ENCODE measurements around the gene TYSND1.
"Not testable (repeated sequence)": the region's sequence is repeated elsewhere in the genome, so short reads cannot be mapped to it uniquely, and the experiment has no call there.

Gene TYSND1

GRCh38 chr10:70132098-70133029 is 14.1 kb downstream of the TYSND1 start, which contains the start of gene AIFM2:
Gene AIFM2, minus strand, starts transcription at chr10:70132825. Its CDS starts 8,741 bp downstream, at chr10:70124084.
- peak; percentile 77 for DNase-seq

GRCh38 chr10:70131560-70131937 is 15.0 kb downstream of the TYSND1 start:
- DNase-seq = no peak

- DNase-seq = no peak
Measured at GRCh38 chr10:70130878-70131559, 15.5 kb downstream of the TYSND1 start.

GRCh38 chr10:70126700-70127395 is 19.7 kb downstream of the TYSND1 start:
- no peak for DNase-seq

- no peak for DNase-seq
Measured at GRCh38 chr10:70125918-70126552, 20.5 kb downstream of the TYSND1 start.

GRCh38 chr10:70124918-70125317 is 21.6 kb downstream of the TYSND1 start:
- no peak for DNase-seq

GRCh38 chr10:70124415-70124814 is 22.1 kb downstream of the TYSND1 start:
- no peak for DNase-seq

GRCh38 chr10:70123817-70124216 is 22.7 kb downstream of the TYSND1 start:
- no peak for DNase-seq

- not testable (repeated sequence) for DNase-seq
Measured at GRCh38 chr10:70123166-70123565, 23.3 kb downstream of the TYSND1 start.

GRCh38 chr10:70122742-70123141 is 23.8 kb downstream of the TYSND1 start:
- no peak for DNase-seq

GRCh38 chr10:70121281-70121949 is 25.1 kb downstream of the TYSND1 start:
- no peak for DNase-seq

GRCh38 chr10:70120417-70120816 is 26.1 kb downstream of the TYSND1 start:
- DNase-seq = no peak

- DNase-seq = no peak
Measured at GRCh38 chr10:70119623-70120022, 26.9 kb downstream of the TYSND1 start.

GRCh38 chr10:70119197-70119596 is 27.3 kb downstream of the TYSND1 start:
- no peak for DNase-seq

GRCh38 chr10:70118196-70118595 is 28.3 kb downstream of the TYSND1 start:
- no peak for DNase-seq

- DNase-seq = no peak
Measured at GRCh38 chr10:70117646-70118045, 28.9 kb downstream of the TYSND1 start.

GRCh38 chr10:70115948-70116682 is 30.4 kb downstream of the TYSND1 start:
- DNase-seq = peak; percentile 65

- no peak for DNase-seq
Measured at GRCh38 chr10:70114902-70115301, 31.6 kb downstream of the TYSND1 start.

GRCh38 chr10:70112071-70112470 is 34.4 kb downstream of the TYSND1 start:
- DNase-seq = no peak

- no peak for DNase-seq
Measured at GRCh38 chr10:70111496-70111895, 35.0 kb downstream of the TYSND1 start.

GRCh38 chr10:70109064-70109729 is 37.3 kb downstream of the TYSND1 start:
- DNase-seq = no peak

Measured in retina (tissue), 1 donor.